Measurements from ENCODE around the gene TGFBR3L.

DNA sequence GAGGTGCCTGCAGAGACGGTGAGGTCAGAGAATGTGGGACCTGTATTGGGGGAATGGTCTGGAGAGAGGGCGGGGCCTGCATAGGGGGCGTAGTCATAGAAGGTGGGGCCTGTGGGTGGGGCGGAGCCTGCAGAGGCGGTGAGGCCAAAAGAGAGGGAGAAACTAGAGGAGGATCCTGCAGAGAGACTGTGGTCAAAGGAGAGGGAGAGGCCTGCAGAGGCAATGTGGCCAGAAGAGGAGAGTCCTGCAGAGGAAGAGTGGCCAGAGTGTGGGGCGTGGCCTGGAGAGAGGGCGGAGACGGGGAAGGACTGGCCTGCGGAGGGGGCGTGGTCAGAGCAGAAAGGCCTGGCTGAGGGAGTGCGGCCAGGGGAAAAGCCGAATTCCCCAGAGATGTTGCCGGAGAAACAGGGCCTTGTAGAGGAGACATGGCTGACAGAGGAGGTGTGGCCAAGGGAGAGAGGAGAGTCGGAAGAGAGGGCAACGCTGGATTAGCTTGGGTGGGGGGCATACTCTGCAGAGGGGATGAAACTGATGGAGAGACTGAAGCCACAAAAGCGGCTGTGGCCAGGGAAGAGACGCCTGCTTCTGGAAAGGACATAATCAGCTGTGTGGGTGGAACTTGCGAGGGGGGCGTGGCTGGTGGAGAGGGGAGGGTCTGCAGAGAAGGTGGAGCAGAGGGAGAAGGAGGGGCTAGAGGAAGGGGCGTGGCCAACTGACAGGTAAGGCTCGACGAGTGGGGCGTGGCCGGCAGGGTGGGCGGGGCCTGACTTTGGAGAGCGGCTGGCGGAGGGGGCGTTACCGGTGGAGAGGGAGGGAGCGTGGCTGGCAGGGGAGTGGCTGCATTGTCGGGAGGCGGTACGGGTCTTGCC, 43.0 kb upstream of the TGFBR3L start:
- TF ChIP-seq POLR2AphosphoS5 (IDR thresholded peaks at IDR 0.05) (no peak), POLR2A (IDR thresholded peaks at IDR 0.05) (no peak)
- TF ChIP-seq, protein P1, sequence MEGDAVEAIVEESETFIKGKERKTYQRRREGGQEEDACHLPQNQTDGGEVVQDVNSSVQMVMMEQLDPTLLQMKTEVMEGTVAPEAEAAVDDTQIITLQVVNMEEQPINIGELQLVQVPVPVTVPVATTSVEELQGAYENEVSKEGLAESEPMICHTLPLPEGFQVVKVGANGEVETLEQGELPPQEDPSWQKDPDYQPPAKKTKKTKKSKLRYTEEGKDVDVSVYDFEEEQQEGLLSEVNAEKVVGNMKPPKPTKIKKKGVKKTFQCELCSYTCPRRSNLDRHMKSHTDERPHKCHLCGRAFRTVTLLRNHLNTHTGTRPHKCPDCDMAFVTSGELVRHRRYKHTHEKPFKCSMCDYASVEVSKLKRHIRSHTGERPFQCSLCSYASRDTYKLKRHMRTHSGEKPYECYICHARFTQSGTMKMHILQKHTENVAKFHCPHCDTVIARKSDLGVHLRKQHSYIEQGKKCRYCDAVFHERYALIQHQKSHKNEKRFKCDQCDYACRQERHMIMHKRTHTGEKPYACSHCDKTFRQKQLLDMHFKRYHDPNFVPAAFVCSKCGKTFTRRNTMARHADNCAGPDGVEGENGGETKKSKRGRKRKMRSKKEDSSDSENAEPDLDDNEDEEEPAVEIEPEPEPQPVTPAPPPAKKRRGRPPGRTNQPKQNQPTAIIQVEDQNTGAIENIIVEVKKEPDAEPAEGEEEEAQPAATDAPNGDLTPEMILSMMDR (IDR thresholded peaks at IDR 0.05), result no peak
